Chondrocyte (in vitro differentiated cells): ENCODE measurements around the gene CYBB. TPM values are rescaled to one million over a fixed set of nuclear protein-coding genes. Genes with fewer than 3 reads are reported as not detected.

Experiments used
- DNase-seq: peaks from one replicate; pipeline ENCODE4 v3.0.0; 2021; ENCODE audit warnings: mixed read lengths, low spot score
- H3K27ac Mint-ChIP-seq: one replicate; pipeline ENCODE4 v1.8.0; 2021; ENCODE audit warnings: mild to moderate bottlenecking, moderate library complexity, mixed read lengths; ENCODE audit not compliant: unreplicated experiment
- H3K27me3 Mint-ChIP-seq: 2 replicates; pipeline ENCODE4 v1.8.0; 2021; ENCODE audit warnings: low read depth, mixed read lengths
- H3K36me3 Mint-ChIP-seq: 2 replicates; pipeline ENCODE4 v1.8.0; 2021; ENCODE audit warnings: low read depth, mixed read lengths
- H3K4me1 Mint-ChIP-seq: 2 replicates; pipeline ENCODE4 v1.8.0; 2021; ENCODE audit warnings: low read depth, mild to moderate bottlenecking, mixed read lengths
- H3K4me3 Mint-ChIP-seq: one replicate; pipeline ENCODE4 v1.8.0; 2021; ENCODE audit warnings: mild to moderate bottlenecking, moderate library complexity, mixed read lengths; ENCODE audit not compliant: unreplicated experiment
- H3K9me3 Mint-ChIP-seq: 2 replicates; pipeline ENCODE4 v1.8.0; 2021; ENCODE audit warnings: low read depth, mixed read lengths
- total RNA-seq: library from RNA; stranded (reverse); gene quantifications from 3 replicates; pipeline ENCODE4 v1.2.1, GENCODE V29; 2021
- TF ChIP-seq, protein P1 (sequence below): fragments of 200-600 bp; sonication (generic); IDR thresholded peaks from 2 replicates; pipeline ENCODE4 v1.5.0; 2021; ENCODE audit warnings: antibody characterized with exemption, mild to moderate bottlenecking, moderate library complexity

The CYBB gene
- total RNA-seq, 1 donor from 2014 or later: not detected

- no peak overlapping the region for H3K27ac Mint-ChIP-seq
- H3K27me3 Mint-ChIP-seq: no peaks in the 10 kb centered on the region
- H3K9me3 Mint-ChIP-seq: peaks cover 6% of the 10 kb centered on the region
- DNase-seq: no peak
- no peaks in the 10 kb centered on the region for H3K36me3 Mint-ChIP-seq
- TF ChIP-seq, protein P1, sequence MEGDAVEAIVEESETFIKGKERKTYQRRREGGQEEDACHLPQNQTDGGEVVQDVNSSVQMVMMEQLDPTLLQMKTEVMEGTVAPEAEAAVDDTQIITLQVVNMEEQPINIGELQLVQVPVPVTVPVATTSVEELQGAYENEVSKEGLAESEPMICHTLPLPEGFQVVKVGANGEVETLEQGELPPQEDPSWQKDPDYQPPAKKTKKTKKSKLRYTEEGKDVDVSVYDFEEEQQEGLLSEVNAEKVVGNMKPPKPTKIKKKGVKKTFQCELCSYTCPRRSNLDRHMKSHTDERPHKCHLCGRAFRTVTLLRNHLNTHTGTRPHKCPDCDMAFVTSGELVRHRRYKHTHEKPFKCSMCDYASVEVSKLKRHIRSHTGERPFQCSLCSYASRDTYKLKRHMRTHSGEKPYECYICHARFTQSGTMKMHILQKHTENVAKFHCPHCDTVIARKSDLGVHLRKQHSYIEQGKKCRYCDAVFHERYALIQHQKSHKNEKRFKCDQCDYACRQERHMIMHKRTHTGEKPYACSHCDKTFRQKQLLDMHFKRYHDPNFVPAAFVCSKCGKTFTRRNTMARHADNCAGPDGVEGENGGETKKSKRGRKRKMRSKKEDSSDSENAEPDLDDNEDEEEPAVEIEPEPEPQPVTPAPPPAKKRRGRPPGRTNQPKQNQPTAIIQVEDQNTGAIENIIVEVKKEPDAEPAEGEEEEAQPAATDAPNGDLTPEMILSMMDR: no peak
- H3K4me3 Mint-ChIP-seq: no peak overlapping the region
- H3K4me1 Mint-ChIP-seq: no peaks in the 10 kb centered on the region
These were observed 22.8 kb upstream of the CYBB start for GRCh38 chrX:37757082-37757481.

DNA sequence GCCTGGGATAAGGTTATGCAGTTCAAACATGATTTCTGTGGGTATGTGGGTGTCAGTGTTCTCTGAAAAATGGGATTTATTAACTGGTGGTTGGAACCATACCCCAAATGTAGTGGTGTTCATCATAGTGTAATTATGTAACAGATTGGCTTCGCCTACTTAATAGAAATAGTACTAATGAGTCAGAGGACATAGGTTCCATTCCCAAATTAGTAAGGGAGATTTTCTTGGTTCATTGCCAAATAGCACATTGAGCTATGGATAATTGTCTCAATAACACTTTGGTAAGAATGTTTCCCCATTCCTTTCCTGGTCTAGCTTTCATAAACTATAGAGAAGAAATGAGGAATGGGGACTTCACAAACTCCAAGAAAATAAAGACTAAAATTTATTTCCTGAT is 20.5 kb upstream of the CYBB start:
- TF ChIP-seq, protein P1: no peak
- no peak overlapping the region for H3K27ac Mint-ChIP-seq
- no peak overlapping the region for H3K4me3 Mint-ChIP-seq
- H3K4me1 Mint-ChIP-seq: no peaks in the 10 kb centered on the region
- no peaks in the 10 kb centered on the region for H3K36me3 Mint-ChIP-seq
- peaks cover 6% of the 10 kb centered on the region for H3K9me3 Mint-ChIP-seq
- no peaks in the 10 kb centered on the region for H3K27me3 Mint-ChIP-seq
- DNase-seq: no peak

DNA sequence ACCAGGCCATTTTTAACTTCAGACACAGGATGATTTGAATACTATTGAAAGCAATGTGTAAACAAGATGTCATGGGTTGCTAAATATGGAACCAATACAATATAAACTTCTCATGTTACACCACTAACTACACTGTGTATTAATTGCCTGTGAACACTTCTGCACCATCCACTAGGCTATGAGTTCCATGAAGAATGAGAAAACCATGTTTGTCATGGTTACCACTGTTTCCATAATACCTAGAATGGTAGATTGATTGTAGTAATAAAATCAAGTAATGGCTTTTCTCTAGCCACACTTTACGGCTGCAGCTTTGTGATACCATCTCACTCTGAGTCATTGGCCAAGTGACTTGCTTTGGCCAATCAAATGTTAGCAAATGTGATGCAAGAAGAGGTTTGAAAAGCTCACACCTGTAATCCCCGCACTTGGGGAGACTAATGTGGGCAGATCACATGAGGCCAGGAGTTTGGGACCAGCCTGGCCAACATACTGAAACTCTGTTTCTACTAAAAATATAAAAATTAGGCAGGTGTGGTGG is 19.9 kb upstream of the CYBB start:
- Mint-ChIP-seq H3K27me3 (no peaks in the 10 kb centered on the region), H3K4me1 (no peaks in the 10 kb centered on the region), H3K9me3 (peaks cover 6% of the 10 kb centered on the region), H3K36me3 (no peaks in the 10 kb centered on the region), H3K27ac (no peak overlapping the region), H3K4me3 (no peak overlapping the region)
- DNase-seq: no peak
- TF ChIP-seq, protein P1: no peak

GRCh38 chrX:37763400-37763799 is 16.5 kb upstream of the CYBB start:
- Mint-ChIP-seq H3K9me3 (peaks cover 6% of the 10 kb centered on the region), H3K27ac (no peak overlapping the region), H3K36me3 (no peaks in the 10 kb centered on the region), H3K27me3 (peaks cover 5% of the 10 kb centered on the region), H3K4me1 (no peaks in the 10 kb centered on the region), H3K4me3 (no peak overlapping the region)
- TF ChIP-seq, protein P1: no peak
- no peak for DNase-seq

GRCh38 chrX:37765507-37765906 is 14.4 kb upstream of the CYBB start:
- no peaks in the 10 kb centered on the region for H3K36me3 Mint-ChIP-seq
- TF ChIP-seq, protein P1: no peak
- H3K4me1 Mint-ChIP-seq: no peaks in the 10 kb centered on the region
- no peak overlapping the region for H3K27ac Mint-ChIP-seq
- no peak overlapping the region for H3K4me3 Mint-ChIP-seq
- H3K9me3 Mint-ChIP-seq: peaks cover 11% of the 10 kb centered on the region
- DNase-seq: no peak
- H3K27me3 Mint-ChIP-seq: peaks cover 5% of the 10 kb centered on the region
